Natural killer cell treated with Interleukin-12 subunit alpha and Interleukin-12 subunit beta and Interleukin-15 and Interleukin-18, amount 100 ng/mL, for 72 hours (primary cell): ENCODE data around the gene LSM12. TPM values are rescaled to one million over a fixed set of nuclear protein-coding genes. Genes with fewer than 3 reads are reported as not detected.

Source experiments
- ATAC-seq, 2 donors: fragments of 150-1000 bp; cut with Tn5 transposase in 1 of 2; sonication (Bioruptor Pico), chemical (Tn5 transposase) in 1 of 2; 2 replicates each; pipeline ENCODE4 v1.10.0; 2021
- DNase-seq: peaks from one replicate; pipeline ENCODE4 v3.0.0; 2022; ENCODE audit warnings: low spot score
- H3K27ac Mint-ChIP-seq, 2 donors: 1 replicate in 1 of 2; 2 replicates in 1 of 2; pipeline ENCODE4 v1.8.0; 2022; ENCODE audit warnings: mixed read lengths in 2 of 2, mild to moderate bottlenecking in 1 of 2, moderate library complexity in 1 of 2
- H3K27me3 Mint-ChIP-seq, 2 donors: 1 replicate in 1 of 2; 2 replicates in 1 of 2; pipeline ENCODE4 v1.8.0; 2022; ENCODE audit warnings: mixed read lengths in 2 of 2
- H3K36me3 Mint-ChIP-seq: one replicate; pipeline ENCODE4 v1.8.0; 2022; ENCODE audit warnings: mixed read lengths
- H3K4me1 Mint-ChIP-seq, 2 donors: 1 replicate in 1 of 2; 2 replicates in 1 of 2; pipeline ENCODE4 v1.8.0; 2022; ENCODE audit warnings: low read depth in 2 of 2, mixed read lengths in 2 of 2, mild to moderate bottlenecking in 1 of 2
- H3K4me3 Mint-ChIP-seq: one replicate; pipeline ENCODE4 v1.8.0; 2022; ENCODE audit warnings: mixed read lengths
- H3K9me3 Mint-ChIP-seq: 2 replicates; pipeline ENCODE4 v1.8.0; 2022; ENCODE audit warnings: mixed read lengths
- total RNA-seq, 2 donors: library from RNA; stranded (reverse); gene quantifications; one replicate each; pipeline ENCODE4 v1.2.3, GENCODE V29; 2022

Gene LSM12
- 10 to 100 TPM; 68.6 to 70.0 TPM for total RNA-seq

DNA sequence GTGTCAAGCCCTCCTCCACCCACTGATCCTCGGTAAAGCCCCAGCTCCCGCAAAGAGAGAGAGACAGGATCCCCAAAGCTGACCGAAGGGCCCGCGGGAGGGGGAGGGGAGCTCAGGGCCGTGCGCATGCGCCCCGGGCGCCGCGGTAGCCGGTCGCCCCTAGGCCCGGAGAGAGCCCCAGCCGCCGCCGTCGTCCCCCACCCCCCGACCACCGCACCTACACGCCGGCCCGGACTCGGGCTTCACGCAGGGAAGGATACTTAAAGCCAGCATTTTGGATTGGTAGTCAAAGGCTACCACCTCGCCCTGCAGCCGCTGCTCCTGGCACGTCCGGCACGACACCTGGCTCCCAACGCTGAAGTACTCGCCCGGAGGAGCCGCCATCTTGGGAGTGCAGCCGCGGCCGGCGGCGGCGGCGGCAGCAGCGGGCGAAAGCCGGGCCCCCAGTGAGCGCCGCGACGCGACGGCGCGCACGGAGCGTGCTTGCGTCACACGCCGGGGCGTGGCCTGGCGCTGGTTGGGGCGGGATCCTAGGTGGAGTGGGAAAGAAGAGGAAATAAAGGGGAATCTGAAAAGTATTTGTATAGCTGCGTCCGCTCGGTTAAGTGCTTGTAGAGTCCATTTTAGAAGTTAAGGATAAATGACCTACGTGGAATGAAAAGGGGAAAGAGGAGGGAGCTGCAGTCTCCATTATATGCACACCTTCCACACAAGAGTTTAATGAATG is at the start of gene LSM12:
TSS of gene LSM12 (minus strand) at position 468 of the 727 bp plus-strand sequence. CDS start at position 384, 84 bp downstream.
- H3K27ac Mint-ChIP-seq: peak within 1 kb of the TSS; percentile 89 to 92
- peaks cover 16% of the 10 kb centered on the region for H3K36me3 Mint-ChIP-seq
- peak; percentile 83 to 89 for ATAC-seq
- DNase-seq: peak; percentile 91
- H3K27me3 Mint-ChIP-seq: no peaks in the 10 kb centered on the region
- peaks cover 43 to 45% of the 10 kb centered on the region in 2 donors for H3K4me1 Mint-ChIP-seq
- H3K4me3 Mint-ChIP-seq: peak within 1 kb of the TSS; percentile 97
- no peaks in the 10 kb centered on the region for H3K9me3 Mint-ChIP-seq

DNA sequence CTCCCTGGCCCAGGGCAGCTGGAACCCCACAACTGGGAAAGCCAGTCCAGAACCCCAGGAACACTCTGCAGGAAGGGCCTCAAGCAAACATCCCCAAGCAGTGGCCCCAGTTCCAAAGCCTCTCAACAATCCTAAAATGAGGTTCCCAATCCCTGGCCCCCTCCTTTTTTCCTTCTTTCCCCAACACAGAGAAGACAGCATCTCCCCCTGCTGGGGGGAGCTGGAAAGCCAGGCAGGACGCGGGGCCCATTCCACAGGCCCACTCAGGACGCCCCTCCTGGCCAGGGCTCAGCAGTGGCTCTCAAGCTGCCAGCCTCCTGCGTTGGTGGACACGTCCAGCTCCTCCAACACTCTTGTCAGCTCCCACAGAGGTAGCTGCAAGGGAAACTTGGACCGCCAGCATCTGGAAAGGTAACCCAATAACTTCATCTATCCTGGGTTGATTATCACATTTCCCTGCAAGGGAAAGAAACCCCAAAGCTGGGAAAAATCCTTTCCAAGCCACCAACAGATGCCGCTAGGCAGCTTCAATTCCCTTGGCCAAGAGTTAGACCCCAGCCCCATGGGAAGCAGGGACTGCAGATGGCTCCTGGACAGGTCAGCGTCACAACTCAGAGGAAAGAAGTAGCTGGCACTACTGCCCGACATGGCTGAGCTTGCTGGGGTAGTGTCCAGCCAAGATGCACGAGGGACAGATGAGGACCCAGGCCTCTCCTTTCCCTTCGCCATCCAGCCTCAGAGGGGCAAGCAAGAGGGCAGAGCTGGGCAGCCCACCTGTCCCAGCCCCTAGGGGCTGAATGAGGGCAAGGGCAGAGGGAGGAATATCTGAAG is 49.3 kb upstream of the LSM12 start:
- ATAC-seq: no peak
- H3K4me3 Mint-ChIP-seq: no peak overlapping the region
- no peak for DNase-seq
- no peaks in the 10 kb centered on the region for H3K27me3 Mint-ChIP-seq
- no peaks in the 10 kb centered on the region for H3K9me3 Mint-ChIP-seq
- peak overlapping the region in 1 of 2 donors; percentile 65 for H3K27ac Mint-ChIP-seq
- no peaks in the 10 kb centered on the region for H3K36me3 Mint-ChIP-seq
- H3K4me1 Mint-ChIP-seq: peaks cover 0 to 12% of the 10 kb centered on the region in 2 donors

DNA sequence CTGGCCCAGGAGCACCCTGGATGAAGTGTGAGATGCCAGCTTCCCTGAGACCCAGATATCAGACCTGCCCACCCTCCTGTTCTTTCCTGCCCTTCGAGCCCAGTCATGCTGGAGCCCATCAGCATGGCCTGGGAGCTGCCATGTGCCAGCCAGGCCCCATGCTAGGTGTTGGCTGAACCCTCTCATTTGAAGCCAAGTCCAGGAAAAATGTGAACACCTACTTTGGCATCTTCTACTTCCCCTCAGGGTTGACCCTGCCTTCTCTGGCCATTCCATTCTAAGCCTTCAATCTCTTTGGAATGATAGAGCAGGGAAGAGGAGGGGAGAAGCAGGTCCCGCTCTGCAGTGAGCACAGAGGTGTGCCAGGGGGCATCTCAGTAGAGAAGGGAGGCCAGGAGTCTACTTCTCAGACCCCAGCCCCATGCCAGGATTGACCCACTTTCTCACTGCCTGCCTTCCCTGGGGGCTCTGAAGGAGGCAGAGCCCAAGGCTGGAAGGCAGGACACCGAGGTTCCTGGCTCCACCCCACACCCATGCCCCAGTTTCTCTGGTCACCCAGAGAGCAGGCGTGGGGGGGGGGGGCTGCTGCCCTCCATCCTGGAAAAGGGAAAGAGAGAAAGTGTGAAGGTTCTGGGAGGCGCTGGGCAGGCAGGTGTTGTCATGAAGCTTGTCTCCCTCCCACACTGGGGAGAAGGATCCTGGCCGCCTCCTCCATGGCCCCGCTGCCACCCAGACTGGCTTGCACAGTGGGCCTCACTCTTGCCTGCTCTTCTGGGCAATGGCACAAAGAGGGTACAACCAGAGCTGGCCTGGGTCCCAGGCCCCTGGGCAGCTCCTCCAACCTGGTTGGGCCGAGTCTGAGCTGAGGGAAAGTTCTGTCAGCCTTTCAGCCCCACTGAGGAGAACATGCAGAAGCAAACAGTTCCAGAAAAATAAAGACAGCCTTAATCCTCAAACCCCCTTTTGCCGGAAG is 47.7 kb upstream of the LSM12 start:
- peaks cover 0 to 12% of the 10 kb centered on the region in 2 donors for H3K4me1 Mint-ChIP-seq
- ATAC-seq: no peak
- no peak overlapping the region for H3K4me3 Mint-ChIP-seq
- no peaks in the 10 kb centered on the region for H3K27me3 Mint-ChIP-seq
- DNase-seq: no peak
- no peak overlapping the region for H3K27ac Mint-ChIP-seq
- no peaks in the 10 kb centered on the region for H3K9me3 Mint-ChIP-seq
- H3K36me3 Mint-ChIP-seq: no peaks in the 10 kb centered on the region

DNA sequence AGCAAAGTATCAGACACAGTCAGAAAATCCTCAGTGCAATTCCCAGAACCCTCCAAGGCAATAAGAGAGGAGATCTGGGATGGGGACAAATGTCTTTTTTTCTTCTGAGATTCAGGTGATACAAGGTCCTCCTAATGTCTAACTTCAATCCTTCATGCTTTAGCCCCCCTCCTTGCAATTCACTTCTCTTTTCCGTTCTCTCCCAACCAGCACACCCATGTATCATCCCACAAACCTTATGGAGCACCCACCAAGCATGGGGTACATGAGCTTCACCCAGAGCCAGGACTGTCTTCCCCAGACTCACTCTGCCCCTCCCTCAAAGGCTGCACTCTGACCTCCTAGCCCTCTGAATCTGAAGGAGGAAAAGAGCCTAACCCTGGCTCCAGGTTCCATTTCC is 46.9 kb upstream of the LSM12 start:
- no peak for DNase-seq
- Mint-ChIP-seq H3K27me3 (no peaks in the 10 kb centered on the region), H3K36me3 (no peaks in the 10 kb centered on the region), H3K4me1 (peaks cover 0 to 9% of the 10 kb centered on the region in 2 donors), H3K9me3 (no peaks in the 10 kb centered on the region), H3K27ac (no peak overlapping the region), H3K4me3 (no peak overlapping the region)
- no peak for ATAC-seq

DNA sequence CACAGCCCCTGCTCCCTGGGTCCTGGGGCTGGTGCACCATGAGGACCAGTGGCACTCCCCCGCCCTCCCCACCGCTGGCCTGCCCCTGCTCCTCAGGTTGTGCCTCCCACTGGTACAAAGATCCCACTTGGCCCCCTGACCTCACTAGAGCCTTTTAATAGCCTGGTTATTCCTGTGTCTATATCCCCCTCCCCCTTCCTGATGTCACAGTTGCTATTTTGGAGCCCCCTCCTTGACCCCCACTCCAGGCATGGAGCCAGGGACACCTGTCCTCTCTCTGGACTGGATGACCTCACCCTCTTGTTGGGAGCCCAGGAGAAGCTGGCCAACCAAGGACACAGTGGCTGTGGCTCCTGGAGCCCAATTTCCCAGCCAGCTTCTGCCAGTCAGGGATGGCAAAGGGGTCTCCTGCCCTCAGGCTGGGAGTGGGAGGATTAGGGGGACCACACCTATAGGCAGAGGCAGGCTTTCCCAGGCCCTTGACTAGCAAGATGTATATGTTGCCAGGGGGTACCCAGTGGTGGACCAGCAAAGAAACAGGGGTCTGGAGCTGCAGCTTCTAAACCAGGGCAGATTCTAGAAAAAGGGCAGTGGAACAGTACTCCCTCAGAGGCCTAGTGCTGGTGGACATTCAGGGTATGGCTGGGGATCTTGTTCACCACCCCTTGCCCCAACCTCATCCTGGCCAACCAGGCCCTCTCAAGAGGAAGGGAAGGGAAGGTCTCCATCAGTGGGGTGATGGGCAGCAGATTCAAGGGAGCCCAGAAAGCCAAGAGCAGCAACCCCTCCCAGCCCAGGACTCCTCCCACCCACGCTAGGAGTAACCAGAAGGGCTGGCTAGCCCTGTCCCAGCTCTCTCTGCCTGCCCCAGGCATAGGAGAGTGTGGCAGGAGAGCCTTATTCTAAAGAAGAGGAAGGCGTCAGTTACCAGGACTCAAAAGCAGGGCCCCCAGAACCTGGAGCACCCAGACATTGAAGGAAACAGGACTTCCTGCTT is 46.1 kb upstream of the LSM12 start:
- Mint-ChIP-seq H3K9me3 (no peaks in the 10 kb centered on the region), H3K4me1 (peaks cover 0 to 10% of the 10 kb centered on the region in 2 donors), H3K4me3 (no peak overlapping the region), H3K27me3 (no peaks in the 10 kb centered on the region), H3K27ac (no peak overlapping the region), H3K36me3 (no peaks in the 10 kb centered on the region)
- ATAC-seq: no peak
- DNase-seq: no peak

DNA sequence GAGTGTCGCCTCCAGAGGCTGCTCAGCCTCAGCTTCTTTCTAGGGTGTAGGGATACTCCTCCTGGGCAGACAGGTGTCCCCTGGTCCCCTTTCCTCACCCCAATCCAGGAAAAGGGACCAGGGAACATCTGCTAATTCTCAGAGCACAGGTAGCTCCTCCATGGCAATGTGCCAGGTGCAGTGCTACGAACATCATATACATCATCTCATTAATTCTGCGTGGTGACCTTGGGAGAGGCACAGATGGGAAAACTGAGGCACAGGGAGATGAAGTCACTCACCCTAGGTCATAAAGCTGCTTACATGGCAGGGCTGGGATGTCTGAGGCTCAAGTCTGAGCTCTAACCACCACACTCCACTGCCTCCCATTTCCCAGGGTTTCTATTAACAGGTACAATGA is 45.3 kb upstream of the LSM12 start:
- H3K27me3 Mint-ChIP-seq: no peaks in the 10 kb centered on the region
- no peaks in the 10 kb centered on the region for H3K9me3 Mint-ChIP-seq
- no peak for DNase-seq
- no peaks in the 10 kb centered on the region for H3K36me3 Mint-ChIP-seq
- no peak for ATAC-seq
- peaks cover 0 to 10% of the 10 kb centered on the region in 2 donors for H3K4me1 Mint-ChIP-seq
- H3K27ac Mint-ChIP-seq: peak overlapping the region in 1 of 2 donors; percentile 77
- H3K4me3 Mint-ChIP-seq: no peak overlapping the region

DNA sequence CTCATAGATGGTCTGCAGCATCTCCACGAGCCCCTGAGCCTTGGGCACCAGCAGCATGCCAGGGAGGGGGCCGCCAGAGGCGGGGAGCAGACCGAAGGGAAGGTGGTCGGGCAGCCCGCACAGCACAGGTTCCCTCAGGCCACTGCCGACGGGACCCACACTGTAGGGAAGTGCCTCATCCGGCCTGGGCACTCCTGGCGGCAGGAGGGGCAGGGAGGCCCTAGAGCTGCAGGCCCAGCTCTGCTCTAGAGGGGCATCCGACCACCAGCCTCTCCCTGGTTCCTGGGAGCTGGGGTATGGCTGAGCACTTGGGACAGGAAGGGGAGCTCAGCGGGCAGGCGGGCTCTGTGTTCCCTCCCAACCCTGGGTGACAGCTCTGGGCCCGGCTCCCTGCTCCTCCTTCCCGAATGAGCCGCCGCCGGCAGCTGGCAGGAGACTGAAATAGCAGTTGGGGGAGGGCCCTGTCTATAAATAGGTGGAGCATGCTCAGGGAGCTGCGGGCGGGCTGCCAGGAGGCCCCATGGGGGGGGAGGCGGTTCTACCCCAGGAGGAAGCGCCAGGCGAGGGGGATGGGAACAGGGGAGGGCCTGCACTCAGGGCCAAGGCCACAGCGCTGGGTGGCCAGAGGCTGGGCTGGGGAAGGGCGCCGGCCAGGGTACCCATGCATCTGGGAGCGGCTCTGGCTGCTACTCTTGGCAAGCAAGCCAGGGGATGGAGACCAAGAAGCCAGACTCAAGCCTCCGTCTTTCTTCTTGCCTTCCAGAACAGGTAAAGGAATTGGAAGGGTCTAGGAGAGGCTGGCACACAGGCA is 44.6 kb upstream of the LSM12 start:
- Mint-ChIP-seq H3K27me3 (no peaks in the 10 kb centered on the region), H3K4me3 (no peak overlapping the region), H3K27ac (peak overlapping the region in 1 of 2 donors; percentile 77), H3K36me3 (no peaks in the 10 kb centered on the region), H3K9me3 (no peaks in the 10 kb centered on the region), H3K4me1 (peaks cover 0 to 9% of the 10 kb centered on the region in 2 donors)
- DNase-seq: peak; percentile 71
- ATAC-seq: peak; percentile 62 to 75

DNA sequence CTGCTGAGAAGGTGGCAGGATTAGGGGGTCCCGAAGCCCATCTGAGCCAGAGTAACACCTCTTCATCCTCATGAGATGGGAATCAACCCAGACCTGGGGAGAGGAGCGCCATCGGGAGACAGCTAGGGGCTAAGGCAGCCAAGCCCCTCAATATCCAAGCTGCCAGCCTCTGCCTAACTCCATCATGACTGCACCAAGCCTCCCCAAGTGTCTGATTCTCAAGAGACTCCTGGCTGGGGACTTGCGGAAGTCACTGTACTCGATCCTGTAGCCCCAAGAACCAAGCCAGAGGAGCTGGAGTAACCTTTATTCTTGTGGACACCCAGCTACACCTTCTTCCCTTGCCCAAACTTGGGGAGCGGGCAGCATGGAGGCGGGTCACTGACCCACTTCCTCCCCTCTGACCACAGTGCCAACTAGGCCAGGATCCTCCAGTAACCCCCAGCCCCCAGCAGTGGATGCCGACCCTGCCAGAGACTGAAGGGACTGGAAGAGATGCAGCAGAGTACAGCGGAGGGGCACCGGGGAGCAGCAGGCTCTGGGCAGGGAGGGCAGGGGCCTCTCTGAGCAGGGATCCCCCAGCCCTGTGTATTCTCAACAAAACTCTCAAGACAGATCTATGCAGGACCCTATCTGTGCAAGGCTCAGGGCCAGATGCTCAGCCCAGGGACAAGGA is 43.7 kb upstream of the LSM12 start:
- no peak for ATAC-seq
- no peak for DNase-seq
- H3K4me3 Mint-ChIP-seq: no peak overlapping the region
- no peaks in the 10 kb centered on the region for H3K36me3 Mint-ChIP-seq
- H3K27ac Mint-ChIP-seq: no peak overlapping the region
- H3K27me3 Mint-ChIP-seq: no peaks in the 10 kb centered on the region
- H3K9me3 Mint-ChIP-seq: no peaks in the 10 kb centered on the region
- peaks cover 0 to 9% of the 10 kb centered on the region in 2 donors for H3K4me1 Mint-ChIP-seq

DNA sequence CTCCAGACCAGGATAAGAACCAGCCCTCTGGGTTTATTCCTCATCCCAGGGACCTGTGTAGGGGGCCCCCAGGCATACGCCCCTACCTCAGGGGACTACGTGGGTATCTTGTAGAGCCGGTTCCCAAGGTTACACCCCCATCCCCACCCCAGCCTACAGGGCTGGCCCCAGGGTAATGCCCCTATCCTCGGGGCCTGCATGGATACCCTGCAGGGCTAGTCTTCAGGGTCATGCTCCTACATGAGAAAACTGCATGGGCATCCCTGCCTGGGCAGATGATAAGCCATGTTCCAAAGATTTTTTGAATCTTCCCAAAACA is 42.8 kb upstream of the LSM12 start:
- no peak overlapping the region for H3K27ac Mint-ChIP-seq

DNA sequence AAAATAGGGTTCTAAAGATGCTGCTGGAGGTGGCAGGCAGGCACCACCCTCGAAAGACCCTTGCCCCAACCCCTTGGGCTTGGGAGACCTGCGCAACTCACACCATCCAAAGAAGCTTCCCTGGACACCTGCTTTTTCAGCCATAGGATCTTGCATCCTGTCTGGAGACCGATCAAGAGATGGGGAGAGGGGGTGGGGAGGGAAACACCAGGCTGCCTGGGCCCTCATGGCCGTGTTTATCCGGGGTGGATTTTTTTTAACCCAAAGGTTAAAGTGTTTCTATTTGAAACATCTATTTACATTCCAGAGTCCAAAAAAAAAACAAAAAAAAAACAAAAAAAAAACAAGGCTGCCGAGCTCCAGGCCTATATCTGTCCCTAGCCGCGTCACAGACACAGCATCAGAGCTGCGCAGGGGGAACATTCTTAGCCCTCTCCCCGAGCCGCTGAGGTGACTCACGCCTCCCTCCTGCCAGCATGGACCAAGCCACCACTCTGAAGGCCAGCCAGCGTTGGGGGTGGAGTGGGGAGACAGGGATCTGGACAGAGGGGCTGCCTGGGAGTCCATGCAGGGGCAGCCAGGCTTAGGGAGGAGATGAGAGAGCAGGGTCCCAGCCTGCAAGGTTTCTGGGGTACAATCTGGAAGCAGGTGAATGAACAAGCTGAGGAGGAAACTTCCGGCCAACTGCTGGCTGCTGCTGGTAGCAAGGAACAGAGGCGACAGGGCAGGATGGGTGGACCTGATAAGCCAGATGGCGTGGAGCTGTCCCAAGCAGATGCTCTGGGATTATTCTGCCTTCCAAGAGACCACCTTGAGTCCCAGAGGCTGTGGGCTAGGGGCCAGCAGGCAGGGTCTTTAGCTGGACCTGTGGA is 42.2 kb upstream of the LSM12 start:
- no peak overlapping the region for H3K27ac Mint-ChIP-seq

More for the DNA sequence above, 42.8 kb upstream of the LSM12 start:
- Mint-ChIP-seq H3K4me1 (peaks cover 0 to 12% of the 10 kb centered on the region in 2 donors), H3K4me3 (no peak overlapping the region), H3K27me3 (no peaks in the 10 kb centered on the region), H3K36me3 (no peaks in the 10 kb centered on the region), H3K9me3 (no peaks in the 10 kb centered on the region)
- DNase-seq (no peak), ATAC-seq (no peak)

DNA sequence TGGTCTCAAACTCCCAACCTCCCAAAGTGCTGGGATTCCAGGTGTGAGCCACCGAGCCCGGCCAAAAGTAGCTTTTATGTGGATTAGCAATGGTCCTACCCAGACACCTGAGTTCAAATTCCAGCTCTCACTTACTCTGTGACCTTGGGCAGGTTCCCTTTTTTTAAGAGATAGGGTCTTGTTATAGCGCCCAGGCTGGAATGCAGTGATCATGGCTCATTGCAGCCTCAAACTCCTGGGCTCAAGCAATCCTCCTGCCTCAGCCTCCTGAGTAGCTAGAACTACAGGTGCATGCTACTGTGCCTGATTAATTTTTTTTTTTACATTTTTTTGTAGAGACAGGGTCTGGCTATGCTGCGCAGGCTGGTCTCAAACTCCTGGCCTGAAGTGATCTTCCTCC is 40.3 kb upstream of the LSM12 start:
- no peaks in the 10 kb centered on the region for H3K36me3 Mint-ChIP-seq
- H3K9me3 Mint-ChIP-seq: no peaks in the 10 kb centered on the region
- no peak for DNase-seq
- H3K4me1 Mint-ChIP-seq: peaks cover 0 to 10% of the 10 kb centered on the region in 2 donors
- ATAC-seq: no peak
- no peak overlapping the region for H3K27ac Mint-ChIP-seq
- H3K4me3 Mint-ChIP-seq: no peak overlapping the region
- H3K27me3 Mint-ChIP-seq: no peaks in the 10 kb centered on the region

More for the DNA sequence above, 42.2 kb upstream of the LSM12 start:
- no peak overlapping the region for H3K4me3 Mint-ChIP-seq
- H3K4me1 Mint-ChIP-seq: peaks cover 0 to 12% of the 10 kb centered on the region in 2 donors
- H3K27me3 Mint-ChIP-seq: no peaks in the 10 kb centered on the region
- H3K9me3 Mint-ChIP-seq: no peaks in the 10 kb centered on the region
- no peak for ATAC-seq
- DNase-seq: no peak
- H3K36me3 Mint-ChIP-seq: no peaks in the 10 kb centered on the region
